Measurements from ENCODE around the gene ESPNL.

- TF ChIP-seq CTCF (IDR thresholded peaks at IDR 0.05) (no peak), POLR2A (IDR thresholded peaks at IDR 0.05) (no peak)
Measured at GRCh38 chr2:238120463-238121298, 20.5 kb downstream of the ESPNL start.
